Measurements from ENCODE around the gene BAG5.

GRCh38 chr14:103560691-103561090 lies 1.8 kb downstream of the BAG5 start:
- TF ChIP-seq POLR2A (IDR thresholded peaks at IDR 0.05) (no peak), CTCF (IDR thresholded peaks at IDR 0.05) (no peak)

Measured in thyroid gland (tissue), 4 donors.